HG02642 (cell line): ENCODE measurements around the gene SLC19A2.
"Not testable (repeated sequence)": the region's sequence is repeated elsewhere in the genome, so short reads cannot be mapped to it uniquely, and the experiment has no call there.

Experiments
- ATAC-seq: cut with Tn5 transposase; IDR thresholded peaks from one replicate; pipeline ENCODE4 v1.9.1; 2021; ENCODE audit warnings: mild to moderate bottlenecking; ENCODE audit not compliant: unreplicated experiment, poor library complexity

Gene SLC19A2, protein sequence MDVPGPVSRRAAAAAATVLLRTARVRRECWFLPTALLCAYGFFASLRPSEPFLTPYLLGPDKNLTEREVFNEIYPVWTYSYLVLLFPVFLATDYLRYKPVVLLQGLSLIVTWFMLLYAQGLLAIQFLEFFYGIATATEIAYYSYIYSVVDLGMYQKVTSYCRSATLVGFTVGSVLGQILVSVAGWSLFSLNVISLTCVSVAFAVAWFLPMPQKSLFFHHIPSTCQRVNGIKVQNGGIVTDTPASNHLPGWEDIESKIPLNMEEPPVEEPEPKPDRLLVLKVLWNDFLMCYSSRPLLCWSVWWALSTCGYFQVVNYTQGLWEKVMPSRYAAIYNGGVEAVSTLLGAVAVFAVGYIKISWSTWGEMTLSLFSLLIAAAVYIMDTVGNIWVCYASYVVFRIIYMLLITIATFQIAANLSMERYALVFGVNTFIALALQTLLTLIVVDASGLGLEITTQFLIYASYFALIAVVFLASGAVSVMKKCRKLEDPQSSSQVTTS

GRCh38 chr1:169485431-169486280 is at the start of gene SLC19A2:
Gene SLC19A2 (minus strand): TSS chr1:169485944. CDS start chr1:169485766, 178 bp downstream.
- ATAC-seq, result peak; percentile 98

GRCh38 chr1:169534653-169535052 is 48.9 kb upstream of the SLC19A2 start:
- ATAC-seq, result no peak

DNA sequence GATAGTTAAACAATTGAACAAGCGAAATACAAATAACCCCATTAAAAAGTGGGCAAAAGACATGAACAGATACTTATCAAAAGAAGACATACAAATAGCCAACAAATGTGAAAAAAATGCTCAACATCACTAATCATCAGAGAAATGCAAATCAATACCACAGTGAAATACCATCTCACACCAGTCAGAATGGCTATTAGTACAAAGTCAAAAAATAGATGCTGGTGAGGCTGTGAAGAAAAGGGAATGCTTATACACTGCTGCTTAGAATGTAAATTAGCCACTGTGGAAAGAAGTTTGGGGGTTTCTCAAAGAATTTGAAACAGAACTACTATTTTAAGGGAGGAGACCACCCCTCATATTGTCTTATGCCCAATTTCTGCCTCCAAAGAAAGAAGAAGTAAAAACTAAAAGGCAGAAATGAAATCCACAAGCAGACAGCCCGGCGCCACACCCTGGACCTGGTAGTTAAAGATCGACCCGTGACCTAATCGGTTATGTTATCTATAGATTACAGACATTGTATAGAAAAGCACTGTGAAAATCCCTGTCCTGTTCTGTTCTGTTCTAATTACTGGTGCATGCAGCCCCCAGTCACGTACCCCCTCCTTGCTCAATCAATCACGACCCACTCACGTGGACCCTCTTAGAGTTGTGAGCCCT is 47.9 kb upstream of the SLC19A2 start:
- ATAC-seq, result not testable (repeated sequence)

GRCh38 chr1:169530448-169530847 is 44.7 kb upstream of the SLC19A2 start:
- no peak for ATAC-seq

GRCh38 chr1:169529068-169529642 is 43.4 kb upstream of the SLC19A2 start:
- no peak for ATAC-seq

GRCh38 chr1:169528215-169529067 is 42.7 kb upstream of the SLC19A2 start:
- ATAC-seq, result no peak

DNA sequence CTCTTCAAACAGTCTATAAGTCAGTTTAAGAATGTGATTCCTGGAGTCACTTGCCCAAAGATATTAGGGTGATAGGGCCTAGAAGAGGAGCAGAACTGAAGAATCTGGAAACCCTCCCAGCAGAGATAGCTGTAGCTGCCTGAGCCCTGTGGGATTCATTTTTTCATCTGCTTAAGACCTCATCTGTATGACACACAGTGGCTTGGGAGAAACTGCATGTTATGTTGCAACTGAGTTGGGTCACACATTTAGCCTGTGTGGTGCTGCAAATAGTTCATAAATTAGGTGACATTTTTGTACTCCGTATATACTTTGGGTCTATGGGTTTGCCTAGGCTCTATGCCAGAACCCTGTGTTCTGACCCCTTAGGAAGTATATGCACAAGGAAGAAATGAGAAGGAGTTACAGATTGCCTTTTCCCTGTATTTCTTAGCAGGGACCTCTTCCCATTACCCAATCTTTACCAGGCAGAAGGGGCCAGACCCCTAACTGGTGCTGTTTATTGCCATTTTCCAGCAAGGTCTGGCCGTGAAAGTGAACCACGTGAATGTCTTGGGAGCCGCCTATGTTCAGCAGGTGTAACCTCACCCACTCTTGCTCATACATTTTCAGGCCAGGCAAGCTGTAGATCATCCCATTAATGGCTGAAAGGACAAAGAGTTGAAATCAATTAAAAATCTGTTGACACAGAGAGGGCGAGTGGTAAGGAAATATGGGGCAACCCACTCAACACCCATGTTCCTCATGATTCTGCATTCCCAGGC is 41.9 kb upstream of the SLC19A2 start:
- ATAC-seq, result no peak

DNA sequence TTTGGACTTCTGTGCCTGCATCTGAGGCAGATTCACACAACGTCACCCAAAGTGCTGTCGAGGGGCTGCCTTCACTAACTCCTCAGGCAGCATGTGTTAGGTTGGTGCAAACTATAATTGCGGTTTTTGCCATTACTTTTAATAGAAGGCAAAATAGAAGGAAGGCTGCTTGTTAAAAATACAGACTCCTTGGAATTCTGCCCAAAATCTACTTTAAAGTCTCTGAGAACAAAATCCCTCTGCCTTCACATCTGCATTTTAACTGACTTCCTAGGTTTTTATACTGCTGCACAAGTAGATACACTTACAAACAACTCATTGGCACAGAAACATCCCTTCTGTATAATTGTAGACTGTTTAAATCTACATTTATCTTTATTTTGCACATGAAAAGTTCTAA is 41.3 kb upstream of the SLC19A2 start:
- no peak for ATAC-seq

GRCh38 chr1:169526120-169526832 is 40.5 kb upstream of the SLC19A2 start:
- no peak for ATAC-seq

GRCh38 chr1:169525391-169525790 is 39.6 kb upstream of the SLC19A2 start:
- no peak for ATAC-seq

- ATAC-seq, result no peak
These were observed 38.2 kb upstream of the SLC19A2 start for GRCh38 chr1:169523904-169524303.

GRCh38 chr1:169521226-169521625 is 35.5 kb upstream of the SLC19A2 start:
- no peak for ATAC-seq

- no peak for ATAC-seq
These were observed 31.9 kb upstream of the SLC19A2 start for GRCh38 chr1:169517558-169518186.

DNA sequence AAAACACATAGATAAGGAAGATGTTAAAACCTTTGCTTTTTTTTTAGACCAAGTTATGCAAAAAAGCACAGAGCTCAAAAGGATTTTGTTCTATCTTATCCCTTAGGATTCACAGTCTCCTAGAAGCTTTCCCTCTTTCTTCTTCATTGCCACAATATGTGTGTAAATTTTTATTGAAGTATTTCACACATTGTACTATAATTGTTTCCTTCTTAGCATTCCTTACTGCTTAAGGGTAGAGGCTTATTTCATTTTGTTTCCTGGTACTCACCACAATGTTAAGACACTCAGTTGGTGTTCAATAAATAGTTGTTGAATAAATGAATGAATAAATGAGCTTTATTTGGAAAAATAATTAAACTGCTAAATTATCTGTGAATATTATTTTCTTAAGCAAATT is 29.9 kb upstream of the SLC19A2 start:
- no peak for ATAC-seq

DNA sequence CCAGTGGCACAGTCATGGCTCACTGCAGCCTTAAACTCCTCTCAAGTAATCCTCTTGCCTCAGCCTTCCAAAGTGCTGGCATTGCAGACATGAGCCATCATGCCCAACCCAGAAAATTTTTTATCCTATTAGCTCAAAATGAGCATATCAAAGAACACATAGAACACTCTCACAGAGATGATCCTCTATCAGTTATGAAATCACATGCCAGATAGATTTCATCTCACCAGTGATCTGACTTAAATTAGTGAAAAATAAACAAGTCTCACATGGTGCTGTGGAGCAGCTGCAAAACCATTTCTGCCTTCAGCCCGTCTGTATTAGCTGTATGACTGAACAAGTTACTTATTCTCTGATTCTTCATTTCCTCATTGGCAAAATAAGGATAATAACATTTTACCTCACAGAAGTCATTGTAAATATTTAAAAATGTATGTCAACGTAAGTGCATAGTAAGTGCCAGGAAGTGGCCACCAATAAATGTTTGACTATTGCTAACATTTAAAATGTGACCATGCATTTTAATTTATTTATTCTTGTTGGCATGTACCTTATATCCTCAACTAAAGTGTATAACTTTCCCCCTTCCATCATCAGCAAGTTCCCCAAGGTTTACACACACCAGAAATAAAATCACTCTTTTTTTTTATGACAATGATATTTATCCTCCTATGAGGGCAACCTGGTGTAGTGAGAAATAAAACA is 29.0 kb upstream of the SLC19A2 start:
- ATAC-seq, result no peak

DNA sequence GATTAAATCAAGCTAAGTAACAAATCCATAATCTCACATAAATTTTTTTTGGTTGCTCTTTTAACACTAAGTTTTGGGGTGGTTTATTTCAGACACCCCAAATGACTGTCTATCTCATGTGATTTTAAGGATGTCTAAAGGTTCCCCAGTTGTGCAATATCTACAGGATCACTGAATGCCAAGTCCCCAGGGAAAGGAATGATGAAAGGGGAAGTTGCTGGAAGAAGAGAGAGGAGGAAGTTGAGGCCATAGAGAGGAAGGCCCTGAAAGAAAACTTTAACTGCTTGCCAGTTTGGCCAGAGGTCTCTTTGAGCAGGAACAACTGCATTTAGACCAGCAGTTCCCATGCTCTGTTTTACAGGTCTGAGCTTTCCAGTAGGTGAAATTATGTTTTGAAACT is 27.5 kb upstream of the SLC19A2 start:
- ATAC-seq, result no peak
